Endothelial cell of umbilical vein (primary cell): ENCODE results near the gene LPAR6. TPM values are rescaled to one million over a fixed set of nuclear protein-coding genes. Genes with fewer than 3 reads are reported as not detected.

Experiments used
- BruUV-seq: library from RNA; stranded (reverse); fragments of 400-500 nt; replicated peaks from 2 replicates; lab custom pipeline; 2021; lab: Mats Ljungman, UMichigan
- CTCF ChIA-PET: fragments of 300-600, 350-600 bp; sonication (Branson Sonifier 250); formaldehyde crosslinking; loops from one replicate; lab custom pipeline; 2021; ENCODE audit warnings: antibody characterized with exemption, inconsistent platforms; lab: Charles Lee
- POLR2A ChIA-PET: fragments of 300-600, 350-600 bp; sonication (Branson Sonifier 250); formaldehyde crosslinking; loops from one replicate; lab custom pipeline; 2021; ENCODE audit warnings: antibody characterized with exemption, inconsistent platforms; lab: Charles Lee
- DNase-seq: peaks from one replicate; pipeline ENCODE4 v3.0.0-alpha.2; 2011; ENCODE audit warnings: low read depth, low spot score
- FAIRE-seq: peaks from 2 replicates; lab custom pipeline; 2011; peaks lifted over from hg19 to GRCh38; lab: Jason Lieb, UNC
- H2AFZ ChIP-seq: 2 replicates; pipeline ENCODE4 v1.6.0; 2012; ENCODE audit warnings: low read depth, low read length, control low read depth, inconsistent platforms
- H3K27ac ChIP-seq: 2 replicates; pipeline ENCODE4 v1.5.1; 2011; ENCODE audit warnings: low read depth, mild to moderate bottlenecking, control low read depth, low read length, moderate library complexity; ENCODE audit not compliant: insufficient read depth
- H3K27me3 ChIP-seq, 2 experiments: 2 replicates each; pipeline versions ENCODE4 v1.6.0 to v1.6.1; 2011; ENCODE audit warnings: low read length in 2 of 2, mixed read lengths in 1 of 2; ENCODE audit not compliant: control insufficient read depth in 2 of 2, insufficient read depth in 2 of 2
- H3K36me3 ChIP-seq, 2 experiments: 2 replicates in 1 of 2; 3 replicates in 1 of 2; pipeline ENCODE4 v1.5.1; 2011; ENCODE audit warnings: low read length in 2 of 2, mild to moderate bottlenecking in 1 of 2, moderate library complexity in 1 of 2; ENCODE audit not compliant: control insufficient read depth in 2 of 2, insufficient read depth in 2 of 2; ENCODE audit errors: extremely low read depth in 1 of 2
- H3K4me1 ChIP-seq: 3 replicates; pipeline ENCODE4 v1.5.1; 2011; ENCODE audit warnings: mild to moderate bottlenecking, low read length; ENCODE audit not compliant: control insufficient read depth, insufficient read depth; ENCODE audit errors: extremely low read depth
- H3K4me2 ChIP-seq: 2 replicates; pipeline ENCODE4 v1.6.1; 2011; ENCODE audit warnings: low read length, control low read depth, mixed read lengths; ENCODE audit not compliant: insufficient read depth
- H3K4me3 ChIP-seq, 3 experiments: fragments of 200-600 bp in 1 of 3; sonication (generic), shearing (Covaris generic) in 1 of 3; replicated peaks in 1 of 3; 2 replicates each; pipeline ENCODE4 v1.5.1; 2011 to 2016; ENCODE audit warnings: control low read depth in 3 of 3, low read length in 3 of 3, mild to moderate bottlenecking in 2 of 3, inconsistent platforms in 1 of 3, low read depth in 1 of 3, moderate library complexity in 1 of 3; ENCODE audit not compliant: insufficient read depth in 1 of 3
- H3K79me2 ChIP-seq: 2 replicates; pipeline ENCODE4 v1.6.0; 2012; ENCODE audit warnings: low read length, inconsistent platforms; ENCODE audit not compliant: control insufficient read depth, insufficient read depth
- H3K9ac ChIP-seq: replicated peaks from 2 replicates; pipeline ENCODE3; 2011; ENCODE audit warnings: low read length, control low read depth; ENCODE audit not compliant: insufficient read depth; ENCODE audit errors: extremely low read depth
- H3K9me1 ChIP-seq: replicated peaks from 3 replicates; pipeline ENCODE4 v1.6.0; 2011; ENCODE audit warnings: mild to moderate bottlenecking, low read length; ENCODE audit not compliant: control insufficient read depth, insufficient read depth; ENCODE audit errors: extremely low read depth
- H3K9me3 ChIP-seq: replicated peaks from 2 replicates; pipeline ENCODE4 v1.5.1; 2012; ENCODE audit warnings: low read length, inconsistent platforms; ENCODE audit not compliant: control insufficient read depth, insufficient read depth
- H4K20me1 ChIP-seq: replicated peaks from 2 replicates; pipeline ENCODE3; 2011; ENCODE audit warnings: mild to moderate bottlenecking, low read length; ENCODE audit not compliant: control insufficient read depth, insufficient read depth; ENCODE audit errors: extremely low read depth
- CTCF ChIP-seq, 2 donors: IDR thresholded peaks; 1 replicate in 1 of 2; 2 replicates in 1 of 2; pipeline ENCODE4 v1.5.1; 2011; ENCODE audit warnings: low read length in 2 of 2, mild to moderate bottlenecking in 2 of 2, moderate library complexity in 2 of 2, control low read depth in 1 of 2, inconsistent platforms in 1 of 2, low read depth in 1 of 2; ENCODE audit not compliant: insufficient read depth in 1 of 2; ENCODE audit errors: extremely low read depth in 1 of 2
- EZH2 ChIP-seq: IDR thresholded peaks from 2 replicates; pipeline ENCODE4 v1.6.1; 2012; ENCODE audit warnings: borderline replicate concordance, low read depth, mild to moderate bottlenecking, moderate library complexity, low read length, inconsistent platforms; ENCODE audit not compliant: severe bottlenecking
- FOS ChIP-seq: IDR thresholded peaks from 2 replicates; pipeline ENCODE4 v1.6.1; 2011; ENCODE audit warnings: mild to moderate bottlenecking, low read length, moderate library complexity, borderline replicate concordance; ENCODE audit not compliant: insufficient read depth
- GATA2 ChIP-seq: IDR thresholded peaks from 2 replicates; pipeline ENCODE4 v1.7.0; 2011; ENCODE audit warnings: low read depth, mild to moderate bottlenecking, moderate library complexity, mixed read lengths, low read length; ENCODE audit not compliant: insufficient read length, insufficient read depth
- JUN ChIP-seq: IDR thresholded peaks from 2 replicates; pipeline ENCODE4 v1.6.1; 2011; ENCODE audit warnings: borderline replicate concordance, low read depth; ENCODE audit not compliant: insufficient read length, insufficient read depth
- MYC ChIP-seq: IDR thresholded peaks from one replicate; pipeline ENCODE4 v1.6.1; 2011; ENCODE audit warnings: mild to moderate bottlenecking, low read depth, low read length
- POLR2A ChIP-seq: IDR thresholded peaks from 2 replicates; pipeline ENCODE4 v1.6.1; 2012; ENCODE audit warnings: low read depth, mild to moderate bottlenecking, control low read depth, low read length
- POLR2AphosphoS5 ChIP-seq: IDR thresholded peaks from 2 replicates; pipeline ENCODE4 v1.6.1; 2012; ENCODE audit warnings: low read depth, mild to moderate bottlenecking, control low read depth, low read length, moderate library complexity; ENCODE audit not compliant: insufficient read depth
- dilution Hi-C: fragments of 300-500 bp; cut with MboI; formaldehyde crosslinking; loops from one replicate; pipeline ENCODE4 v1.15.0; 2019; ENCODE audit warnings: low sequenced_read_pairs; ENCODE audit not compliant: extremely low pct_ligation_motif_present
- intact Hi-C: fragments of 100-400 bp; cut with micrococcal nuclease; formaldehyde crosslinking; loops from one replicate; pipeline ENCODE4 v1.10.0; 2022
- polyA plus RNA-seq, 4 experiments: library from polyadenylated mRNA; depleted of rRNA in 3 of 4; stranded (reverse) in 3 of 4; unstranded in 1 of 4; fragments of >200 nt; gene quantifications; 2 replicates each; pipeline versions ENCODE4 v1.2.1 to v1.2.3, GENCODE V29; 2011 to 2012; ENCODE audit warnings: missing spikeins in 1 of 4
- total RNA-seq: library from RNA; stranded (reverse); gene quantifications from 2 replicates; pipeline ENCODE4 v1.2.3, GENCODE V29; 2021
- TF ChIP-seq, protein P1 (sequence below): IDR thresholded peaks from 2 replicates; pipeline ENCODE4 v1.6.1; 2011; ENCODE audit not compliant: insufficient read depth, insufficient read length

Gene LPAR6
- total and polyA plus RNA-seq, 2 donors (not counting 3 experiments of a cell fraction or from before 2014, with no cell fraction given), result 14.5 to 22.9 TPM

- Histone ChIP-seq H3K4me3 (peak overlapping the region; percentile 74 to 99 (median 76)), H2AFZ (no peak overlapping the region), H3K79me2 (peaks cover 27% of the 10 kb centered on the region), H3K27me3 (no peaks in the 10 kb centered on the region), H3K36me3 (no peaks in the 10 kb centered on the region), H3K4me1 (peaks cover 17% of the 10 kb centered on the region), H3K4me2 (peak overlapping the region; percentile 100), H4K20me1 (no peaks in the 10 kb centered on the region), H3K27ac (peak overlapping the region; percentile 95), H3K9ac (peak overlapping the region; percentile 91), H3K9me1 (no peaks in the 10 kb centered on the region), H3K9me3 (no peaks in the 10 kb centered on the region)
- BruUV-seq, result no TSS peak
- TF ChIP-seq POLR2A (no peak), POLR2AphosphoS5 (no peak), EZH2 (no peak), FOS (no peak), GATA2 (no peak), MYC (no peak), JUN (no peak), CTCF (IDR thresholded peaks at IDR 0.05; ENCODE audit: extremely low read depth in 1 of 2, insufficient read depth in 1 of 2, low read depth in 1 of 2, low read length in 2 of 2) (no peak)
- TF ChIP-seq, protein P1, sequence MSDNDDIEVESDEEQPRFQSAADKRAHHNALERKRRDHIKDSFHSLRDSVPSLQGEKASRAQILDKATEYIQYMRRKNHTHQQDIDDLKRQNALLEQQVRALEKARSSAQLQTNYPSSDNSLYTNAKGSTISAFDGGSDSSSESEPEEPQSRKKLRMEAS, result no peak
- ChIA-PET POLR2A (no interaction called here), CTCF (interaction anchor here (6.5 kb wide), 1 partner anchor 169 kb away, joined by 45 read pairs; no protein-coding TSS in a partner anchor)
- dilution Hi-C loops, result no loop called here
- FAIRE-seq (no peak), DNase-seq (peak; percentile 59)
- intact Hi-C loops, result loop anchor here (1.0 to 5.0 kb wide), 4 partner anchors 10 to 284 kb away; partner anchors contain the start of gene RB1
Observed at GRCh38 chr13:48411147-48411794, 1.6 kb downstream of the LPAR6 start.
